Colonic mucosa (tissue), 4 donors: ENCODE results near the gene NSMF. TPM values are rescaled to one million over a fixed set of nuclear protein-coding genes. Genes with fewer than 3 reads are reported as not detected.
"Not testable (repeated sequence)": the region's sequence is repeated elsewhere in the genome, so short reads cannot be mapped to it uniquely, and the experiment has no call there.

Experiments
- DNase-seq: peaks from one replicate; pipeline ENCODE4 v3.0.0-alpha.2; 2020
- H3K27ac ChIP-seq: fragments of 200-600 bp; one replicate; pipeline ENCODE4 v1.8.0; 2021
- H3K27me3 ChIP-seq: fragments of 200-600 bp; one replicate; pipeline ENCODE4 v1.8.0; 2021
- H3K36me3 ChIP-seq: fragments of 200-600 bp; one replicate; pipeline ENCODE4 v1.8.0; 2021
- H3K4me1 ChIP-seq: fragments of 200-600 bp; one replicate; pipeline ENCODE4 v1.8.0; 2021; ENCODE audit warnings: mild to moderate bottlenecking
- H3K4me3 ChIP-seq: fragments of 200-600 bp; one replicate; pipeline ENCODE4 v1.8.0; 2021
- H3K9ac ChIP-seq, 2 donors: one replicate each; pipeline ENCODE4 v1.7.0; 2013; ENCODE audit warnings: control low read depth in 2 of 2, low read depth in 2 of 2, low read length in 2 of 2
- H3K9me3 ChIP-seq: fragments of 200-600 bp; one replicate; pipeline ENCODE4 v1.8.0; 2021
- intact Hi-C: fragments of 100-400 bp; cut with DNase I; formaldehyde crosslinking; loops from one replicate; pipeline ENCODE4 v1.14.1; 2022
- total RNA-seq, 2 donors: library from RNA; stranded (reverse); fragmentation: NEBNext Ultra II Directional in 1 of 2; extraction: Animal tissue kit (Norgen Biotek cat#: 25700) in 1 of 2; gene quantifications; one replicate each; pipeline ENCODE4 v1.2.1, GENCODE V29; 2021
- TF ChIP-seq, protein P1 (sequence below): fragments of 200-600 bp; IDR thresholded peaks from one replicate; pipeline ENCODE4 v1.8.0; 2022; ENCODE audit warnings: antibody characterized with exemption, mild to moderate bottlenecking
- donor health status: healthy.
- donor health status: DM: no; HTN: no; CAD: no.
- donor health status: DM: no; HTN: no; CAD: no.

Gene NSMF
- total RNA-seq, 2 donors from 2014 or later = 33.7 to 47.8 TPM

- H3K27me3 ChIP-seq = no peaks in the 10 kb centered on the region
Measured at GRCh38 chr9:137474271-137474670, 15.1 kb upstream of the NSMF start.

GRCh38 chr9:137470785-137471184 is 11.7 kb upstream of the NSMF start:
- TF ChIP-seq, protein P1, sequence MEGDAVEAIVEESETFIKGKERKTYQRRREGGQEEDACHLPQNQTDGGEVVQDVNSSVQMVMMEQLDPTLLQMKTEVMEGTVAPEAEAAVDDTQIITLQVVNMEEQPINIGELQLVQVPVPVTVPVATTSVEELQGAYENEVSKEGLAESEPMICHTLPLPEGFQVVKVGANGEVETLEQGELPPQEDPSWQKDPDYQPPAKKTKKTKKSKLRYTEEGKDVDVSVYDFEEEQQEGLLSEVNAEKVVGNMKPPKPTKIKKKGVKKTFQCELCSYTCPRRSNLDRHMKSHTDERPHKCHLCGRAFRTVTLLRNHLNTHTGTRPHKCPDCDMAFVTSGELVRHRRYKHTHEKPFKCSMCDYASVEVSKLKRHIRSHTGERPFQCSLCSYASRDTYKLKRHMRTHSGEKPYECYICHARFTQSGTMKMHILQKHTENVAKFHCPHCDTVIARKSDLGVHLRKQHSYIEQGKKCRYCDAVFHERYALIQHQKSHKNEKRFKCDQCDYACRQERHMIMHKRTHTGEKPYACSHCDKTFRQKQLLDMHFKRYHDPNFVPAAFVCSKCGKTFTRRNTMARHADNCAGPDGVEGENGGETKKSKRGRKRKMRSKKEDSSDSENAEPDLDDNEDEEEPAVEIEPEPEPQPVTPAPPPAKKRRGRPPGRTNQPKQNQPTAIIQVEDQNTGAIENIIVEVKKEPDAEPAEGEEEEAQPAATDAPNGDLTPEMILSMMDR = no peak
- intact Hi-C loops = no loop called here
- DNase-seq = no peak

More at GRCh38 chr9:137474271-137474670, 15.1 kb upstream of the NSMF start:
- intact Hi-C loops = no loop called here
- no peaks in the 10 kb centered on the region for H3K4me1 ChIP-seq
- no peak overlapping the region for H3K27ac ChIP-seq
- no peak overlapping the region for H3K9ac ChIP-seq
- no peak for DNase-seq
- no peaks in the 10 kb centered on the region for H3K9me3 ChIP-seq
- TF ChIP-seq, protein P1 = no peak
- no peaks in the 10 kb centered on the region for H3K36me3 ChIP-seq
- H3K4me3 ChIP-seq = no peak overlapping the region

GRCh38 chr9:137467896-137468295 is 8.8 kb upstream of the NSMF start:
- no peak overlapping the region for H3K9ac ChIP-seq
- no peaks in the 10 kb centered on the region for H3K9me3 ChIP-seq
- no peak for DNase-seq
- intact Hi-C loops = no loop called here
- no peak overlapping the region for H3K27ac ChIP-seq
- H3K36me3 ChIP-seq = no peaks in the 10 kb centered on the region
- TF ChIP-seq, protein P1 = no peak
- no peaks in the 10 kb centered on the region for H3K4me1 ChIP-seq
- H3K4me3 ChIP-seq = no peak overlapping the region
- no peaks in the 10 kb centered on the region for H3K27me3 ChIP-seq

More at GRCh38 chr9:137470785-137471184, 11.7 kb upstream of the NSMF start:
- H3K9ac ChIP-seq = no peak overlapping the region
- H3K4me1 ChIP-seq = no peaks in the 10 kb centered on the region
- no peak overlapping the region for H3K27ac ChIP-seq
- no peaks in the 10 kb centered on the region for H3K27me3 ChIP-seq
- no peak overlapping the region for H3K4me3 ChIP-seq
- H3K36me3 ChIP-seq = no peaks in the 10 kb centered on the region
- H3K9me3 ChIP-seq = no peaks in the 10 kb centered on the region

DNA sequence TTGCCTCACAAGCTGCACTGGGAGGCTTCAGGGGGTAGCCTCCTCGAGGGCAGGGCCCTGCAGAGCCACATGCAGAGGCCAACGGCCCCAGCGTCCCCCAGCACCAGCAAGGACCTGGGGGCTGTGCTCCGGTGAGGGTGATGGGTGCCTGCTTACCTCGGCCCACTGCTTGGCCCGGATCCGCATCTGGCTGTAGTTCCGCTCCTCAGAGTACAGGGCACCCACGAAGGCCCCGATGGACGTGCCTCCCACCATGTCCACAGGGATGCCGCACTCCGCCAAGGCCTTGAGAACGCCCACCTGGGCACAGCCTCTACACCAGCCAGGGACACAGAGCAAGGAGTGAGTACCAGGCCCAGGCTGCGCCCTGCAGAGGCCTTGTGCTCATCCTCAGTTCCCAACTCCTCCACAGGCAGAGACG is 8.0 kb upstream of the NSMF start:
- DNase-seq = no peak
- no peak overlapping the region for H3K9ac ChIP-seq
- intact Hi-C loops = no loop called here
- H3K27me3 ChIP-seq = no peaks in the 10 kb centered on the region
- H3K4me1 ChIP-seq = no peaks in the 10 kb centered on the region
- H3K36me3 ChIP-seq = no peaks in the 10 kb centered on the region
- TF ChIP-seq, protein P1 = no peak
- H3K27ac ChIP-seq = no peak overlapping the region
- H3K9me3 ChIP-seq = no peaks in the 10 kb centered on the region
- H3K4me3 ChIP-seq = no peak overlapping the region

DNA sequence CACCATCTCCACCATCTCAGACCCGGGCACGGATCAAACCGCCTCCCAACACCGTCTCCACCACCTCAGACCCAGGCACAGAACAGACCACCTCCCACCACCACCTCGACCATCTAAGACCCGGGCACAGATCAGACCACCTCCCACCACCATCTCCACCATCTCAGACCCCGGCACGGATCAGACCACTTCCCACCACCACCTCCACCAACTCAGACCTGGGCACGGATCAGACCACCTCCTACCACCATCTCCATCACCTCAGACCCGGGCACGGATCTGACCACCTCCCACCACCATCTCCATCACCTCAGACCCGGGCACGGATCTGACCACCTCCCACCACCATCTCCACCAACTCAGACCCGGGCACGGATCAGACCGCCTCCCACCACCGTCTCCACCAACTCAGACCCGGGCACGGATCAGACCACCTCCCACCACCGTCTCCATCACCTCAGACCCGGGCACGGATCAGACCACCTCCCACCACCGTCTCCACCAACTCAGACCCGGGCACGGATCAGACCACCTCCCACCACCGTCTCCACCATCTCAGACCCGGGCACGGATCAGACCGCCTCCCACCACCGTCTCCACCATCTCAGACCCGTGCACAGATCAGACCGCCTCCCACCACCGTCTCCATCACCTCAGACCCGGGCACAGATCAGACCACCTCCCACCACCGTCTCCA is 7.4 kb upstream of the NSMF start:
- H3K4me1 ChIP-seq, H3K4me3 ChIP-seq, H3K36me3 ChIP-seq, DNase-seq, H3K27ac ChIP-seq, H3K27me3 ChIP-seq, intact Hi-C loops, H3K9ac ChIP-seq, H3K9me3 ChIP-seq: not testable (repeated sequence)

DNA sequence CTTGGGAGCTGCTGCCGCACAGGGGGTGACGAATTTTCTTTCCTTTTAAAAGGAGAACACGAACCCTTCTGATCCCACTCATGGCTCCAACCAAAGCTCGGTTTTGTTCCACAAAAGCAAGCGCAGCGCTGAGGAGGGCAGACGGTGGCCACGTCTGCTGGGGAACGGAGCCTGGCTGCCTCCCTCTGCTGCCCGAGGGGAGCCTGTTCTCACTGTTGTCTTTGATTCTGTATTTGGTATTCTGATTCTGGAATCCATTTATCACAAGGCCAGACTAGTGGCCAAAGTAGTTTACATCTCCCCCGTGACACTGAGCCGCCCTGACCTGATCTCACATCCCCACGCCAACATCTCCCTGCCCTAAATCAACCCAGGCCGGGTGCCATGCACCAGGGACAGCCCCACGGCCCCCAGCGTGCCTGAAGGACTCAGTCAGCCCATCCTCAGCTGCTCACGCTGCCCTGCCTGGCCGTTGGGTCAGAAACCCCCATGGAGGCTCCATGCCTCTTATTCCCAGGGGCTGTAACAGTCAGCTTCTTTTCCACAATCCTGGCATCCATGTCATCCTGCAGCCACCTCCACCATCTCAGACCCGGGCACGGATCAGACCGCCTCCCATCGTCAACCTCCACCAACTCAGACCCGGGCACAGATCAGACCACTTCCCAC is 6.7 kb upstream of the NSMF start:
- no peaks in the 10 kb centered on the region for H3K36me3 ChIP-seq
- TF ChIP-seq, protein P1 = no peak
- intact Hi-C loops = no loop called here
- H3K27ac ChIP-seq = no peak overlapping the region
- no peaks in the 10 kb centered on the region for H3K9me3 ChIP-seq
- no peak overlapping the region for H3K4me3 ChIP-seq
- no peak for DNase-seq
- H3K27me3 ChIP-seq = no peaks in the 10 kb centered on the region
- H3K9ac ChIP-seq = no peak overlapping the region
- H3K4me1 ChIP-seq = no peaks in the 10 kb centered on the region
